HepG2 (cell line): Measurements from ENCODE around the gene ACSM5. TPM values are rescaled to one million over a fixed set of nuclear protein-coding genes. Genes with fewer than 3 reads are reported as not detected.

Experiments used
- AHR ChIP-seq: IDR thresholded peaks from 2 replicates; pipeline ENCODE4 v1.6.1; 2018; ENCODE audit warnings: missing genetic modification reagents, missing compliant biosample characterization
- ATF1 ChIP-seq: IDR thresholded peaks from 2 replicates; pipeline ENCODE4 v1.6.1; 2016; ENCODE audit warnings: mild to moderate bottlenecking, control low read depth
- ATM ChIP-seq: fragments of 450-650 bp; IDR thresholded peaks from 2 replicates; pipeline ENCODE4 v1.7.1; 2017; ENCODE audit warnings: mild to moderate bottlenecking, borderline replicate concordance
- CTCF ChIP-seq: sonication (generic); formaldehyde crosslinking; IDR thresholded peaks from 2 replicates; pipeline ENCODE4 v1.5.0; 2020; ENCODE audit warnings: mild to moderate bottlenecking, missing genetic modification reagents, moderate library complexity
- ELF4 ChIP-seq: sonication (generic); formaldehyde crosslinking; IDR thresholded peaks from 2 replicates; pipeline ENCODE4 v1.5.0; 2020; ENCODE audit warnings: missing genetic modification reagents, mild to moderate bottlenecking, moderate library complexity, borderline replicate concordance
- GMEB1 ChIP-seq: sonication (generic); formaldehyde crosslinking; IDR thresholded peaks from 2 replicates; pipeline ENCODE4 v1.5.1; 2020; ENCODE audit warnings: missing genetic modification reagents, mild to moderate bottlenecking, borderline replicate concordance
- KLF12 ChIP-seq: sonication (generic); formaldehyde crosslinking; IDR thresholded peaks from 2 replicates; pipeline ENCODE4 v1.4.0; 2020; ENCODE audit warnings: missing genetic modification reagents, borderline replicate concordance
- LBX2 ChIP-seq: sonication (generic); formaldehyde crosslinking; IDR thresholded peaks from 2 replicates; pipeline ENCODE4 v1.5.0; 2020; ENCODE audit warnings: missing genetic modification reagents, mild to moderate bottlenecking, borderline replicate concordance
- NFKB2 ChIP-seq: sonication (generic); formaldehyde crosslinking; IDR thresholded peaks from 2 replicates; pipeline ENCODE4 v1.4.0; 2020; ENCODE audit warnings: missing genetic modification reagents, borderline replicate concordance
- PRDM4 ChIP-seq: sonication (generic); formaldehyde crosslinking; IDR thresholded peaks from 2 replicates; pipeline ENCODE4 v1.9.0; 2021; ENCODE audit warnings: missing genetic modification reagents, borderline replicate concordance
- SMARCC2 ChIP-seq: fragments of 450-650 bp; IDR thresholded peaks from 2 replicates; pipeline ENCODE4 v1.6.1; 2017; ENCODE audit warnings: antibody characterized with exemption, mild to moderate bottlenecking
- ZBTB26 ChIP-seq: IDR thresholded peaks from 2 replicates; pipeline ENCODE4 v1.6.1; 2016; ENCODE audit warnings: missing compliant biosample characterization, missing genetic modification reagents, borderline replicate concordance
- ZGPAT ChIP-seq: IDR thresholded peaks from 2 replicates; pipeline ENCODE4 v1.6.1; 2016; ENCODE audit warnings: mild to moderate bottlenecking
- ZIK1 ChIP-seq: sonication (generic); formaldehyde crosslinking; IDR thresholded peaks from 2 replicates; pipeline ENCODE4 v1.5.0; 2020; ENCODE audit warnings: mild to moderate bottlenecking, low read depth, missing genetic modification reagents, borderline replicate concordance
- ZNF607 ChIP-seq: sonication (generic); formaldehyde crosslinking; IDR thresholded peaks from 2 replicates; pipeline ENCODE4 v1.5.1; 2020; ENCODE audit warnings: missing genetic modification reagents, mild to moderate bottlenecking, borderline replicate concordance
- ZNF788 ChIP-seq: sonication (generic); formaldehyde crosslinking; IDR thresholded peaks from 2 replicates; pipeline ENCODE4 v1.5.0; 2020; ENCODE audit warnings: mild to moderate bottlenecking, missing genetic modification reagents, borderline replicate concordance
- polyA plus RNA-seq, 8 experiments: library from polyadenylated mRNA; depleted of rRNA in 3 of 8; stranded (reverse) in 7 of 8; unstranded in 1 of 8; fragments of >200 nt; fragmentation: Illumina TruSeq in 4 of 8; extraction: Trizol in 4 of 8; gene quantifications; 2 replicates each; pipeline versions ENCODE4 v1.2.1 to v1.2.3, GENCODE V29; 2011 to 2016; ENCODE audit warnings: low read depth in 4 of 8, missing spikeins in 1 of 8, mixed read lengths in 1 of 8; ENCODE audit not compliant: insufficient read depth in 1 of 8
- total RNA-seq, 5 experiments: library from RNA; depleted of rRNA; stranded (reverse); fragments of >200 nt; fragmentation: Illumina TruSeq; extraction: Trizol; gene quantifications; 2 replicates each; pipeline ENCODE4 v1.2.3, GENCODE V29; 2016; ENCODE audit warnings: low read depth in 1 of 5
- TF ChIP-seq, protein P1 (sequence below): sonication (generic); formaldehyde crosslinking; IDR thresholded peaks from 2 replicates; pipeline ENCODE4 v1.4.0; 2020; ENCODE audit warnings: missing genetic modification reagents

ACSM5 gene
- total and polyA plus RNA-seq, 2 of the 13 experiments (the other 11 are each of a cell fraction or from before 2014, with no cell fraction given), result 9.1 to 15.0 TPM

DNA sequence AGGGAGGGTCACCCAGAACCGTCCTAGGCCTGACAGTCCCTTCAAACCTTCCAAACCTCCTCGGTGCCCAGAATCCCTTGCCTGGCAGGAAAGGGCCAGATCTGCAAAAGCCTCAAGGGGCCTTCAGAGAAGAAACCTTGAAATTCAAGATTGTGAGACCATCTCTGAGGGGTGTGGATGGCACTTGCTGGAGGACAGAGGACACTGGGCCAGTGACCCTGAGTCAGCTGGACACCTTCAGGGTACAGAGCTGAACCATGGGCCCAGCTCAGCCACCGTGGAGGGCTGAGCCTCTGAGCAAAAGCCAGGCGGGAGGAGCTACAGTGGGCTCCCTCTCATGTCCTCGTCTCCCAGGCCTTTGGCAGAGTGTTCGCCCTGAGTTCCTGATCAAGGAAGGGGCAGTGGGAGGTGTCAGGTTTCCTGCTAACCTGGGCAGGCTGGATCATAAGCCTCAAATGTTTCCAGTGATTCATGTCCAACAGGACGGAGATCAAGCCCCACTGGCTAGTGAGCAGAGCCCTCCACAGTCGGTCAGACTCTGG lies 7.8 kb upstream of the ACSM5 start (continued):
- TF ChIP-seq GMEB1 (CRISPR knock-in tag) (0 out of 2 replicates have a peak, but pooled peaks have one; percentile 22), SMARCC2 (no peak), ZNF607 (CRISPR knock-in tag) (peak; percentile 61; the same call in 1 of the 2 replicates), LBX2 (CRISPR knock-in tag) (peak; percentile 62; the same call in 1 of the 2 replicates), ZIK1 (no peak), ELF4 (no peak), KLF12 (CRISPR knock-in tag) (peak; percentile 44; the same call in 1 of the 2 replicates), NFKB2 (CRISPR knock-in tag) (no peak), PRDM4 (no peak), CTCF (0 out of 2 replicates have a peak, but pooled peaks have one; percentile 7), ZNF788 (CRISPR knock-in tag) (peak; percentile 53), ZBTB26 (peak; percentile 70; the same call in 1 of the 2 replicates), ZGPAT (peak; percentile 32; the same call in 1 of the 2 replicates), AHR (CRISPR knock-in tag) (peak; percentile 35; the same call in 1 of the 2 replicates), ATF1 (CRISPR knock-in tag) (no peak), ATM (no peak)
- TF ChIP-seq, protein P1, sequence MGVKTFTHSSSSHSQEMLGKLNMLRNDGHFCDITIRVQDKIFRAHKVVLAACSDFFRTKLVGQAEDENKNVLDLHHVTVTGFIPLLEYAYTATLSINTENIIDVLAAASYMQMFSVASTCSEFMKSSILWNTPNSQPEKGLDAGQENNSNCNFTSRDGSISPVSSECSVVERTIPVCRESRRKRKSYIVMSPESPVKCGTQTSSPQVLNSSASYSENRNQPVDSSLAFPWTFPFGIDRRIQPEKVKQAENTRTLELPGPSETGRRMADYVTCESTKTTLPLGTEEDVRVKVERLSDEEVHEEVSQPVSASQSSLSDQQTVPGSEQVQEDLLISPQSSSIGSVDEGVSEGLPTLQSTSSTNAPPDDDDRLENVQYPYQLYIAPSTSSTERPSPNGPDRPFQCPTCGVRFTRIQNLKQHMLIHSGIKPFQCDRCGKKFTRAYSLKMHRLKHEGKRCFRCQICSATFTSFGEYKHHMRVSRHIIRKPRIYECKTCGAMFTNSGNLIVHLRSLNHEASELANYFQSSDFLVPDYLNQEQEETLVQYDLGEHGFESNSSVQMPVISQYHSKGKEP (CRISPR knock-in tag), result no peak
